ENCODE data around the gene AKT3.

DNA sequence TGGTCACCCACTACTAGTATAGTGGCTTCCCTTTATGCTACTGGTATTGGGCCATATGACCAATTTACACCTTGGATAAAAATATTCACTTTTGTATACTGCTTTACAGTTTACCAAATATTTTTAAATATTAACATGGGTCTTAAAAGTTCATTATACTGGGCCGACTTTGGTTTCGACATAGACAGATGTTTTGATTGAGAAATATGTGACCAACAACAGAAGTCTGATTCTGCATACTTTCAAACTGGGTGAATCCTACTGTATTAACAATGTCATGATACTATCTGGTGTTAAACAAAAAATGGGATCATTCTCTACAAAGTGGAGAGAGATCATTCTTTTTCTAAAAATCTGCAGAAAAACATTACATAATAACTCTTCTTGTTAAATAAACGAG, 134.8 kb downstream of the AKT3 start:
- TF ChIP-seq EP300 (IDR thresholded peaks at IDR 0.05) (no peak), POLR2AphosphoS5 (IDR thresholded peaks at IDR 0.05) (no peak)
- TF ChIP-seq, protein P1, sequence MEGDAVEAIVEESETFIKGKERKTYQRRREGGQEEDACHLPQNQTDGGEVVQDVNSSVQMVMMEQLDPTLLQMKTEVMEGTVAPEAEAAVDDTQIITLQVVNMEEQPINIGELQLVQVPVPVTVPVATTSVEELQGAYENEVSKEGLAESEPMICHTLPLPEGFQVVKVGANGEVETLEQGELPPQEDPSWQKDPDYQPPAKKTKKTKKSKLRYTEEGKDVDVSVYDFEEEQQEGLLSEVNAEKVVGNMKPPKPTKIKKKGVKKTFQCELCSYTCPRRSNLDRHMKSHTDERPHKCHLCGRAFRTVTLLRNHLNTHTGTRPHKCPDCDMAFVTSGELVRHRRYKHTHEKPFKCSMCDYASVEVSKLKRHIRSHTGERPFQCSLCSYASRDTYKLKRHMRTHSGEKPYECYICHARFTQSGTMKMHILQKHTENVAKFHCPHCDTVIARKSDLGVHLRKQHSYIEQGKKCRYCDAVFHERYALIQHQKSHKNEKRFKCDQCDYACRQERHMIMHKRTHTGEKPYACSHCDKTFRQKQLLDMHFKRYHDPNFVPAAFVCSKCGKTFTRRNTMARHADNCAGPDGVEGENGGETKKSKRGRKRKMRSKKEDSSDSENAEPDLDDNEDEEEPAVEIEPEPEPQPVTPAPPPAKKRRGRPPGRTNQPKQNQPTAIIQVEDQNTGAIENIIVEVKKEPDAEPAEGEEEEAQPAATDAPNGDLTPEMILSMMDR (IDR thresholded peaks at IDR 0.05) = no peak
